Neural progenitor cell (in vitro differentiated cells): ENCODE data around the gene PXDN. TPM values are rescaled to one million over a fixed set of nuclear protein-coding genes. Genes with fewer than 3 reads are reported as not detected.
A peak's percentile ranks its signal among the peaks of the same experiment; 100 is the strongest.

Source experiments
- DNase-seq: peaks from one replicate; pipeline ENCODE4 v3.0.0-alpha.2; 2016; ENCODE audit warnings: low spot score
- H2AFZ ChIP-seq: fragments of 200-600 bp; sonication (generic); replicated peaks from 2 replicates; pipeline ENCODE4 v1.6.1; 2016; ENCODE audit warnings: antibody characterized with exemption
- H3F3A ChIP-seq: fragments of 200-600 bp; sonication (generic); 2 replicates; pipeline ENCODE4 v1.6.1; 2016; ENCODE audit warnings: antibody characterized with exemption, low read depth
- H3K27ac ChIP-seq: fragments of 200-600 bp; sonication (generic); 2 replicates; pipeline ENCODE4 v1.5.1; 2016; ENCODE audit warnings: mild to moderate bottlenecking
- H3K27me3 ChIP-seq: fragments of 200-600 bp; sonication (generic); 2 replicates; pipeline ENCODE4 v1.6.1; 2016; ENCODE audit warnings: mild to moderate bottlenecking, moderate library complexity
- H3K36me3 ChIP-seq: fragments of 200-600 bp; sonication (generic); 2 replicates; pipeline ENCODE4 v1.5.1; 2016
- H3K4me1 ChIP-seq: fragments of 200-600 bp; sonication (generic); 2 replicates; pipeline ENCODE4 v1.6.1; 2016; ENCODE audit warnings: mixed run types
- H3K4me2 ChIP-seq: fragments of 200-600 bp; sonication (generic); 2 replicates; pipeline ENCODE4 v1.6.1; 2016
- H3K4me3 ChIP-seq: fragments of 200-600 bp; sonication (generic); 2 replicates; pipeline ENCODE4 v1.5.1; 2016
- H3K79me2 ChIP-seq: fragments of 200-600 bp; sonication (generic); 2 replicates; pipeline ENCODE4 v1.6.1; 2016; ENCODE audit warnings: low read depth
- H3K9ac ChIP-seq: fragments of 200-600 bp; sonication (generic); 2 replicates; pipeline ENCODE4 v1.6.1; 2016
- H3K9me3 ChIP-seq: fragments of 200-600 bp; sonication (generic); 2 replicates; pipeline ENCODE4 v1.5.1; 2016; ENCODE audit warnings: low read depth
- H4K20me1 ChIP-seq: fragments of 200-600 bp; sonication (generic); 2 replicates; pipeline ENCODE4 v1.6.1; 2016; ENCODE audit warnings: low read depth
- H3K27ac Mint-ChIP-seq: 3 replicates; pipeline ENCODE4 v1.8.0; 2021; ENCODE audit warnings: mixed read lengths
- H3K27me3 Mint-ChIP-seq: 2 replicates; pipeline ENCODE4 v1.8.0; 2022; ENCODE audit warnings: low read depth, mild to moderate bottlenecking, inconsistent platforms, moderate library complexity, mixed read lengths; ENCODE audit not compliant: insufficient read depth
- H3K36me3 Mint-ChIP-seq: 3 replicates; pipeline ENCODE4 v1.8.0; 2021; ENCODE audit warnings: mixed read lengths
- H3K4me1 Mint-ChIP-seq: 3 replicates; pipeline ENCODE4 v1.8.0; 2021; ENCODE audit warnings: mixed read lengths
- H3K4me3 Mint-ChIP-seq: 3 replicates; pipeline ENCODE4 v1.8.0; 2021; ENCODE audit warnings: mild to moderate bottlenecking, moderate library complexity, mixed read lengths
- H3K9me3 Mint-ChIP-seq: 3 replicates; pipeline ENCODE4 v1.8.0; 2020; ENCODE audit warnings: mixed read lengths
- CTCF ChIP-seq: fragments of 200-600 bp; sonication (generic); IDR thresholded peaks from 2 replicates; pipeline ENCODE4 v1.5.1; 2017; ENCODE audit warnings: antibody characterized with exemption, mild to moderate bottlenecking
- EZH2 ChIP-seq: fragments of 200-600 bp; sonication (generic); IDR thresholded peaks from 2 replicates; pipeline ENCODE4 v1.6.1; 2017; ENCODE audit warnings: antibody characterized with exemption, mild to moderate bottlenecking, moderate library complexity
- EZH2phosphoT487 ChIP-seq: fragments of 200-600 bp; sonication (generic); IDR thresholded peaks from 2 replicates; pipeline ENCODE4 v1.6.1; 2017; ENCODE audit warnings: antibody characterized with exemption
- total RNA-seq: library from RNA; depleted of rRNA; stranded (reverse); fragments of >200 nt; gene quantifications from 2 replicates; pipeline ENCODE4 v1.2.3, GENCODE V29; 2015; ENCODE audit warnings: low replicate concordance

Gene PXDN
- total RNA-seq, 1 donor from 2014 or later, result 118 TPM

- peak overlapping the region; percentile 29 for H3K4me3 ChIP-seq
Measured at GRCh38 chr2:1626271-1626681, 118.0 kb downstream of the PXDN start.

GRCh38 chr2:1625281-1626001 lies 118.9 kb downstream of the PXDN start:
- no peak overlapping the region for H2AFZ ChIP-seq
- H4K20me1 ChIP-seq, result no peaks in the 10 kb centered on the region
- peak overlapping the region; percentile 29 for H3K4me3 ChIP-seq
- H3K9me3 ChIP-seq, result no peaks in the 10 kb centered on the region
- no peaks in the 10 kb centered on the region for H3K27me3 ChIP-seq
- H3K27ac Mint-ChIP-seq, result peak overlapping the region; percentile 82
- peaks cover 18% of the 10 kb centered on the region for H3K4me1 ChIP-seq
- H3K4me2 ChIP-seq, result peak overlapping the region; percentile 70
- DNase-seq, result peak; percentile 83
- H3K4me1 Mint-ChIP-seq, result peaks cover 14% of the 10 kb centered on the region
- H3K9me3 Mint-ChIP-seq, result peaks cover 13% of the 10 kb centered on the region
- H3F3A ChIP-seq, result peaks cover 19% of the 10 kb centered on the region
- no peaks in the 10 kb centered on the region for H3K36me3 ChIP-seq
- H3K9ac ChIP-seq, result no peak overlapping the region
- peak overlapping the region; percentile 97 for H3K27ac ChIP-seq
- peaks cover 15% of the 10 kb centered on the region for H3K36me3 Mint-ChIP-seq
- no peaks in the 10 kb centered on the region for H3K27me3 Mint-ChIP-seq
- no peaks in the 10 kb centered on the region for H3K79me2 ChIP-seq
- no peak for TF ChIP-seq EZH2phosphoT487
- no peak overlapping the region for H3K4me3 Mint-ChIP-seq

More at GRCh38 chr2:1626271-1626681, 118.0 kb downstream of the PXDN start:
- Histone ChIP-seq H3F3A (peaks cover 19% of the 10 kb centered on the region), H3K27me3 (no peaks in the 10 kb centered on the region), H4K20me1 (no peaks in the 10 kb centered on the region), H3K36me3 (peaks cover 5% of the 10 kb centered on the region), H3K79me2 (no peaks in the 10 kb centered on the region), H3K27ac (peak overlapping the region; percentile 97), H3K4me2 (peak overlapping the region; percentile 70), H3K9me3 (no peaks in the 10 kb centered on the region), H2AFZ (no peak overlapping the region), H3K4me1 (peaks cover 18% of the 10 kb centered on the region), H3K9ac (no peak overlapping the region)
- DNase-seq, result no peak
- TF ChIP-seq CTCF, result no peak
- no peak for TF ChIP-seq EZH2
- TF ChIP-seq EZH2phosphoT487, result no peak
- Mint-ChIP-seq H3K4me1 (peaks cover 14% of the 10 kb centered on the region), H3K27ac (peak overlapping the region; percentile 35), H3K4me3 (no peak overlapping the region), H3K36me3 (peaks cover 17% of the 10 kb centered on the region), H3K9me3 (peaks cover 7% of the 10 kb centered on the region), H3K27me3 (peaks cover 2% of the 10 kb centered on the region)

- Histone ChIP-seq H3K9me3 (no peaks in the 10 kb centered on the region), H2AFZ (no peak overlapping the region), H3K4me2 (no peak overlapping the region), H3K9ac (no peak overlapping the region), H3K27ac (no peak overlapping the region), H3K27me3 (no peaks in the 10 kb centered on the region), H3K4me1 (peaks cover 18% of the 10 kb centered on the region), H4K20me1 (no peaks in the 10 kb centered on the region), H3K4me3 (no peak overlapping the region), H3K79me2 (no peaks in the 10 kb centered on the region), H3K36me3 (no peaks in the 10 kb centered on the region), H3F3A (peaks cover 19% of the 10 kb centered on the region)
- no peak for TF ChIP-seq EZH2
- no peak for TF ChIP-seq EZH2phosphoT487
- TF ChIP-seq CTCF, result no peak
- H3K4me1 Mint-ChIP-seq, result peaks cover 14% of the 10 kb centered on the region
- DNase-seq, result no peak
- H3K27me3 Mint-ChIP-seq, result no peaks in the 10 kb centered on the region
- H3K36me3 Mint-ChIP-seq, result peaks cover 4% of the 10 kb centered on the region
- no peak overlapping the region for H3K27ac Mint-ChIP-seq
- peaks cover 11% of the 10 kb centered on the region for H3K9me3 Mint-ChIP-seq
- no peak overlapping the region for H3K4me3 Mint-ChIP-seq
Measured at GRCh38 chr2:1623906-1624445, 120.3 kb downstream of the PXDN start.
